Liver (tissue), 9 donors: ENCODE results near the gene SGIP1. TPM values are rescaled to one million over a fixed set of nuclear protein-coding genes. Genes with fewer than 3 reads are reported as not detected.

ENCODE experiments used
- DNase-seq: peaks from one replicate; pipeline ENCODE4 v3.0.0-alpha.2; 2017; ENCODE audit warnings: low spot score
- H3K27ac ChIP-seq, 2 donors: one replicate each; pipeline ENCODE4 v1.7.0; 2013; ENCODE audit warnings: inconsistent platforms in 2 of 2, low read length in 2 of 2, control low read depth in 1 of 2, low read depth in 1 of 2, mild to moderate bottlenecking in 1 of 2
- H3K27me3 ChIP-seq, 4 donors: one replicate each; pipeline versions ENCODE4 v1.6.1 to v1.7.0; 2013; ENCODE audit warnings: low read length in 3 of 4, inconsistent platforms in 1 of 4, mild to moderate bottlenecking in 1 of 4, moderate library complexity in 1 of 4; ENCODE audit not compliant: control insufficient read depth in 4 of 4, insufficient read depth in 4 of 4
- H3K36me3 ChIP-seq, 4 donors: one replicate each; pipeline versions ENCODE4 v1.6.1 to v1.7.0; 2013; ENCODE audit warnings: low read length in 3 of 4, mild to moderate bottlenecking in 3 of 4, low read depth in 1 of 4, moderate library complexity in 1 of 4; ENCODE audit not compliant: control insufficient read depth in 4 of 4, insufficient read depth in 3 of 4
- H3K4me1 ChIP-seq, 4 donors: one replicate each; pipeline versions ENCODE4 v1.6.1 to v1.7.0; 2013; ENCODE audit warnings: low read length in 3 of 4, mild to moderate bottlenecking in 3 of 4, moderate library complexity in 1 of 4; ENCODE audit not compliant: control insufficient read depth in 4 of 4, insufficient read depth in 4 of 4
- H3K4me3 ChIP-seq, 3 donors: one replicate each; pipeline versions ENCODE4 v1.6.1 to v1.7.0; 2013; ENCODE audit warnings: low read length in 3 of 3, control low read depth in 1 of 3, low read depth in 1 of 3, mild to moderate bottlenecking in 1 of 3
- H3K9ac ChIP-seq, 2 donors: one replicate each; pipeline ENCODE4 v1.7.0; 2013; ENCODE audit warnings: low read length in 2 of 2, mild to moderate bottlenecking in 2 of 2, moderate library complexity in 2 of 2, control low read depth in 1 of 2, low read depth in 1 of 2
- H3K9me3 ChIP-seq, 4 donors: one replicate each; pipeline versions ENCODE4 v1.6.1 to v1.7.0; 2013; ENCODE audit warnings: low read length in 3 of 4; ENCODE audit not compliant: control insufficient read depth in 4 of 4
- EGR1 ChIP-seq, 2 donors: IDR thresholded peaks; 2 replicates each; pipeline ENCODE4 v1.6.1; 2016 to 2018; ENCODE audit warnings: antibody characterized with exemption in 2 of 2, low read depth in 2 of 2
- FOXA1 ChIP-seq: IDR thresholded peaks from 2 replicates; pipeline ENCODE4 v1.6.1; 2016; ENCODE audit warnings: antibody characterized with exemption
- FOXA2 ChIP-seq: IDR thresholded peaks from 2 replicates; pipeline ENCODE4 v1.6.1; 2016; ENCODE audit warnings: antibody characterized with exemption
- GABPA ChIP-seq, 2 donors: IDR thresholded peaks in 1 of 2; conservative IDR thresholded peaks in 1 of 2; 2 replicates each; pipeline ENCODE4 v1.6.1; 2016; ENCODE audit warnings: antibody characterized with exemption in 2 of 2, mild to moderate bottlenecking in 1 of 2, moderate library complexity in 1 of 2
- HNF4A ChIP-seq, 2 donors: conservative IDR thresholded peaks; 2 replicates each; pipeline ENCODE4 v1.6.1; 2016; ENCODE audit warnings: antibody characterized with exemption in 2 of 2, mild to moderate bottlenecking in 2 of 2
- HNF4G ChIP-seq: IDR thresholded peaks from 2 replicates; pipeline ENCODE4 v1.6.1; 2016; ENCODE audit warnings: antibody characterized with exemption
- JUND ChIP-seq, 2 donors: IDR thresholded peaks; 2 replicates each; pipeline ENCODE4 v1.6.1; 2016; ENCODE audit warnings: antibody characterized with exemption in 2 of 2
- NR2F2 ChIP-seq: IDR thresholded peaks from 2 replicates; pipeline ENCODE4 v1.6.1; 2016; ENCODE audit warnings: antibody characterized with exemption
- RAD21 ChIP-seq, 2 donors: IDR thresholded peaks; 2 replicates each; pipeline ENCODE4 v1.6.1; 2016; ENCODE audit warnings: antibody characterized with exemption in 2 of 2, mild to moderate bottlenecking in 2 of 2
- RXRA ChIP-seq, 2 donors: IDR thresholded peaks; 2 replicates each; pipeline ENCODE4 v1.6.1; 2017 to 2018; ENCODE audit warnings: antibody characterized with exemption in 2 of 2, mild to moderate bottlenecking in 1 of 2
- SP1 ChIP-seq: IDR thresholded peaks from 2 replicates; pipeline ENCODE4 v1.6.1; 2018; ENCODE audit warnings: antibody characterized with exemption, mild to moderate bottlenecking
- TAF1 ChIP-seq: conservative IDR thresholded peaks from 2 replicates; pipeline ENCODE4 v1.6.1; 2016; ENCODE audit warnings: antibody characterized with exemption, mild to moderate bottlenecking
- YY1 ChIP-seq: IDR thresholded peaks from 2 replicates; pipeline ENCODE4 v1.6.1; 2016; ENCODE audit warnings: antibody characterized with exemption, mild to moderate bottlenecking
- whole genome bisulfite sequencing: extraction: QIAGEN DNeasy Blood & Tissue Kit; methylation state at CpG from one replicate; pipeline ENCODE4 v1.1.7; 2013; 5-methylcytosine and 5-hydroxymethylcytosine counted together
- polyA plus RNA-seq, 2 donors: library from polyadenylated mRNA; stranded (reverse) in 1 of 2; unstranded in 1 of 2; fragments of 200-250 nt in 1 of 2; fragments of >200 nt in 1 of 2; fragmentation: Nextera tagmentation in 1 of 2; extraction: Ambion mirVana in 1 of 2; gene quantifications; one replicate each; pipeline versions ENCODE4 v1.2.1 to v1.2.3, GENCODE V29; 2013 to 2015
- total RNA-seq, 2 donors: library from RNA; depleted of rRNA; stranded (reverse); fragments of >200 nt; gene quantifications; one replicate each; pipeline ENCODE4 v1.2.3, GENCODE V29; 2014
- TF ChIP-seq, protein P1 (sequence below): IDR thresholded peaks from 2 replicates; pipeline ENCODE4 v1.6.1; 2016; ENCODE audit warnings: antibody characterized with exemption, mild to moderate bottlenecking
- TF ChIP-seq, protein P2 (sequence below): IDR thresholded peaks from 2 replicates; pipeline ENCODE4 v1.6.1; 2016; ENCODE audit warnings: antibody characterized with exemption
- TF ChIP-seq, protein P3 (sequence below): IDR thresholded peaks from 2 replicates; pipeline ENCODE4 v1.6.1; 2016; ENCODE audit warnings: antibody characterized with exemption
- TF ChIP-seq, protein P4 (sequence below): IDR thresholded peaks from 2 replicates; pipeline ENCODE4 v1.6.1; 2016; ENCODE audit warnings: antibody characterized with exemption
- TF ChIP-seq, protein P5 (sequence below): fragments of 150-350 bp; IDR thresholded peaks from 2 replicates; pipeline ENCODE4 v1.5.1; 2017; ENCODE audit warnings: improper control_type of control experiment, low read depth, low read length; ENCODE audit not compliant: missing input control
- donor health status: healthy.
- donor health status: healthy.
- donor health status: healthy.
- donor health status: healthy.
- donor health status: healthy.

SGIP1 gene
- total and polyA plus RNA-seq, 4 donors, result 0.09 to 2.5 (median 0.38) TPM

DNA sequence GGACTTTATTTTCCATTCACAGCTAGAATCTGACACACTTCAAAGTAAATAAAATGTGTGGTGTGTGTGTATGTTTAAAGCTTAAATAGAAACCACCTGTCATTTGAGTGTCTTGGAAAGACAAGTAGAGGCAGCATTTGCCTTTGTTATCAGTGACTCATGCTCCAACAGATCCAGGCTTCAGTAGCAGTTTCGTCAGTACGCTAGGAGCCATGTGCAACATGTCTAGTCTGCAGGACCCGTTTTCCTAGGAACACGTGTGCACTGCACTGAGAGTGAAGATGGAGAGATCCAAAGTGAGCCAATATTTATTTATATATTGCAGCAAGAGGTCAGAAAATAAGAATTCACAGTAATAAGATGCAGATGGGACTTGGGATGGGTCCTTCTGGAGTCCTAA, 41.8 kb downstream of the SGIP1 start:
- no peaks in the 10 kb centered on the region for H3K27me3 ChIP-seq
- no peak for DNase-seq
- no peak overlapping the region for H3K27ac ChIP-seq
- H3K36me3 ChIP-seq, result no peaks in the 10 kb centered on the region
- H3K9me3 ChIP-seq, result no peaks in the 10 kb centered on the region
- no peaks in the 10 kb centered on the region for H3K4me1 ChIP-seq
- WGBS, result 77% methylated on average over 4 of the region's 4 CpGs
- H3K4me3 ChIP-seq, result no peak overlapping the region
- no peak overlapping the region for H3K9ac ChIP-seq
- TF ChIP-seq NR2F2, result no peak
- no peak for TF ChIP-seq HNF4G
- no peak for TF ChIP-seq YY1
- TF ChIP-seq, protein P1, sequence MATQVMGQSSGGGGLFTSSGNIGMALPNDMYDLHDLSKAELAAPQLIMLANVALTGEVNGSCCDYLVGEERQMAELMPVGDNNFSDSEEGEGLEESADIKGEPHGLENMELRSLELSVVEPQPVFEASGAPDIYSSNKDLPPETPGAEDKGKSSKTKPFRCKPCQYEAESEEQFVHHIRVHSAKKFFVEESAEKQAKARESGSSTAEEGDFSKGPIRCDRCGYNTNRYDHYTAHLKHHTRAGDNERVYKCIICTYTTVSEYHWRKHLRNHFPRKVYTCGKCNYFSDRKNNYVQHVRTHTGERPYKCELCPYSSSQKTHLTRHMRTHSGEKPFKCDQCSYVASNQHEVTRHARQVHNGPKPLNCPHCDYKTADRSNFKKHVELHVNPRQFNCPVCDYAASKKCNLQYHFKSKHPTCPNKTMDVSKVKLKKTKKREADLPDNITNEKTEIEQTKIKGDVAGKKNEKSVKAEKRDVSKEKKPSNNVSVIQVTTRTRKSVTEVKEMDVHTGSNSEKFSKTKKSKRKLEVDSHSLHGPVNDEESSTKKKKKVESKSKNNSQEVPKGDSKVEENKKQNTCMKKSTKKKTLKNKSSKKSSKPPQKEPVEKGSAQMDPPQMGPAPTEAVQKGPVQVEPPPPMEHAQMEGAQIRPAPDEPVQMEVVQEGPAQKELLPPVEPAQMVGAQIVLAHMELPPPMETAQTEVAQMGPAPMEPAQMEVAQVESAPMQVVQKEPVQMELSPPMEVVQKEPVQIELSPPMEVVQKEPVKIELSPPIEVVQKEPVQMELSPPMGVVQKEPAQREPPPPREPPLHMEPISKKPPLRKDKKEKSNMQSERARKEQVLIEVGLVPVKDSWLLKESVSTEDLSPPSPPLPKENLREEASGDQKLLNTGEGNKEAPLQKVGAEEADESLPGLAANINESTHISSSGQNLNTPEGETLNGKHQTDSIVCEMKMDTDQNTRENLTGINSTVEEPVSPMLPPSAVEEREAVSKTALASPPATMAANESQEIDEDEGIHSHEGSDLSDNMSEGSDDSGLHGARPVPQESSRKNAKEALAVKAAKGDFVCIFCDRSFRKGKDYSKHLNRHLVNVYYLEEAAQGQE, result no peak
- TF ChIP-seq RXRA (IDR thresholded peaks at IDR 0.05), result no peak
- TF ChIP-seq, protein P2, sequence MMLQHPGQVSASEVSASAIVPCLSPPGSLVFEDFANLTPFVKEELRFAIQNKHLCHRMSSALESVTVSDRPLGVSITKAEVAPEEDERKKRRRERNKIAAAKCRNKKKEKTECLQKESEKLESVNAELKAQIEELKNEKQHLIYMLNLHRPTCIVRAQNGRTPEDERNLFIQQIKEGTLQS, result no peak
- TF ChIP-seq HNF4A (conservative IDR thresholded peaks at IDR 0.05), result no peak
- TF ChIP-seq GABPA (IDR thresholded peaks at IDR 0.05 in 1 of 2, conservative IDR thresholded peaks at IDR 0.05 in 1 of 2), result no peak
- TF ChIP-seq FOXA1, result no peak
- TF ChIP-seq SP1, result no peak
- no peak for TF ChIP-seq RAD21 (IDR thresholded peaks at IDR 0.05)
- TF ChIP-seq, protein P3, sequence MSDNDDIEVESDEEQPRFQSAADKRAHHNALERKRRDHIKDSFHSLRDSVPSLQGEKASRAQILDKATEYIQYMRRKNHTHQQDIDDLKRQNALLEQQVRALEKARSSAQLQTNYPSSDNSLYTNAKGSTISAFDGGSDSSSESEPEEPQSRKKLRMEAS, result no peak
- no peak for TF ChIP-seq FOXA2
- TF ChIP-seq, protein P4, sequence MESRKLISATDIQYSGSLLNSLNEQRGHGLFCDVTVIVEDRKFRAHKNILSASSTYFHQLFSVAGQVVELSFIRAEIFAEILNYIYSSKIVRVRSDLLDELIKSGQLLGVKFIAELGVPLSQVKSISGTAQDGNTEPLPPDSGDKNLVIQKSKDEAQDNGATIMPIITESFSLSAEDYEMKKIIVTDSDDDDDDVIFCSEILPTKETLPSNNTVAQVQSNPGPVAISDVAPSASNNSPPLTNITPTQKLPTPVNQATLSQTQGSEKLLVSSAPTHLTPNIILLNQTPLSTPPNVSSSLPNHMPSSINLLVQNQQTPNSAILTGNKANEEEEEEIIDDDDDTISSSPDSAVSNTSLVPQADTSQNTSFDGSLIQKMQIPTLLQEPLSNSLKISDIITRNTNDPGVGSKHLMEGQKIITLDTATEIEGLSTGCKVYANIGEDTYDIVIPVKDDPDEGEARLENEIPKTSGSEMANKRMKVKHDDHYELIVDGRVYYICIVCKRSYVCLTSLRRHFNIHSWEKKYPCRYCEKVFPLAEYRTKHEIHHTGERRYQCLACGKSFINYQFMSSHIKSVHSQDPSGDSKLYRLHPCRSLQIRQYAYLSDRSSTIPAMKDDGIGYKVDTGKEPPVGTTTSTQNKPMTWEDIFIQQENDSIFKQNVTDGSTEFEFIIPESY, result no peak
- TF ChIP-seq JUND (IDR thresholded peaks at IDR 0.05), result no peak
- TF ChIP-seq EGR1 (IDR thresholded peaks at IDR 0.05; ENCODE audit: low read depth in 2 of 2), result no peak
- TF ChIP-seq TAF1, result no peak
- TF ChIP-seq, protein P5, sequence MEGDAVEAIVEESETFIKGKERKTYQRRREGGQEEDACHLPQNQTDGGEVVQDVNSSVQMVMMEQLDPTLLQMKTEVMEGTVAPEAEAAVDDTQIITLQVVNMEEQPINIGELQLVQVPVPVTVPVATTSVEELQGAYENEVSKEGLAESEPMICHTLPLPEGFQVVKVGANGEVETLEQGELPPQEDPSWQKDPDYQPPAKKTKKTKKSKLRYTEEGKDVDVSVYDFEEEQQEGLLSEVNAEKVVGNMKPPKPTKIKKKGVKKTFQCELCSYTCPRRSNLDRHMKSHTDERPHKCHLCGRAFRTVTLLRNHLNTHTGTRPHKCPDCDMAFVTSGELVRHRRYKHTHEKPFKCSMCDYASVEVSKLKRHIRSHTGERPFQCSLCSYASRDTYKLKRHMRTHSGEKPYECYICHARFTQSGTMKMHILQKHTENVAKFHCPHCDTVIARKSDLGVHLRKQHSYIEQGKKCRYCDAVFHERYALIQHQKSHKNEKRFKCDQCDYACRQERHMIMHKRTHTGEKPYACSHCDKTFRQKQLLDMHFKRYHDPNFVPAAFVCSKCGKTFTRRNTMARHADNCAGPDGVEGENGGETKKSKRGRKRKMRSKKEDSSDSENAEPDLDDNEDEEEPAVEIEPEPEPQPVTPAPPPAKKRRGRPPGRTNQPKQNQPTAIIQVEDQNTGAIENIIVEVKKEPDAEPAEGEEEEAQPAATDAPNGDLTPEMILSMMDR, result no peak
